Measurements from ENCODE around the gene SPATS2. TPM values are rescaled to one million over a fixed set of nuclear protein-coding genes. Genes with fewer than 3 reads are reported as not detected.

Gene SPATS2
- total RNA-seq, 1 donor from 2014 or later, result 49.5 TPM

DNA sequence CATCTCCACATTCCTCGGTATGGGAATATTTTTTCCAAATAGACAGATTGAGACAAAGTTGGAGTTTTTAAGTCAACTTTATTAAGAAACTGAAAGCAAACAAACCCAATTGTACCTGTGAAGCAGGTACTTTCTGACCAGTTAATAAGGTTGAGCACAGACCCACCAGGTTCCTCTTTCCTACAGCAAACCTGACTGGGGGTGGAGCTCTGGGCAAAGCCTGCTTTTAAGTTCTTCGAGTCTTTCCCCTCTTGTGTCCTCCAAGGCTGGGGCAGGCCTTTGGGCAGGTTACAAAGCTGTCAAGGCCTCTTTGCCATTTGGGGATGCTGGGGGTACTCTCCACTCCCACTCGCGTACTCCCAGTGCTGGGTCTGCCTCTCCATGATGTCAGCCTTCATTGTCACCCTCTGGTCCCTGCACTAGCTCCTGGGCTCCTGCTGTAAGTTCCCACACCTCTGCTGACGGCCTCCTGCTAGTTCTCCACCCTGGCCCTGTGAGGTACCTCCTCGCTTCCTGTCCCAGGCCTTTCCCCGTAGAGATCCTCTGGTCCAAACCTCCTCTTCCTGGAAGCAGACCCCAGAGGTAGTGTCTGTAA lies 174.7 kb downstream of the SPATS2 start:
- Mint-ChIP-seq H3K36me3 (peaks cover 2% of the 10 kb centered on the region), H3K4me1 (peaks cover 35% of the 10 kb centered on the region), H3K27me3 (ENCODE audit: insufficient read depth, low read depth) (peaks cover 57% of the 10 kb centered on the region), H3K4me3 (peak overlapping the region; percentile 25), H3K27ac (peak overlapping the region; percentile 19), H3K9me3 (peaks cover 2% of the 10 kb centered on the region)
- Histone ChIP-seq H3K27ac (no peak overlapping the region), H3K36me3 (no peaks in the 10 kb centered on the region), H2AFZ (replicated peaks) (no peak overlapping the region), H3K27me3 (peaks cover 100% of the 10 kb centered on the region), H4K20me1 (ENCODE audit: low read depth) (peaks cover 22% of the 10 kb centered on the region), H3K4me3 (no peak overlapping the region), H3K4me1 (peaks cover 13% of the 10 kb centered on the region), H3K79me2 (ENCODE audit: low read depth) (no peaks in the 10 kb centered on the region), H3K9ac (no peak overlapping the region), H3K4me2 (no peak overlapping the region), H3F3A (ENCODE audit: low read depth) (peaks cover 22% of the 10 kb centered on the region), H3K9me3 (ENCODE audit: low read depth) (no peaks in the 10 kb centered on the region)
- TF ChIP-seq EZH2 (IDR thresholded peaks at IDR 0.05) (no peak), EZH2phosphoT487 (IDR thresholded peaks at IDR 0.05) (no peak)
- TF ChIP-seq, protein P1, sequence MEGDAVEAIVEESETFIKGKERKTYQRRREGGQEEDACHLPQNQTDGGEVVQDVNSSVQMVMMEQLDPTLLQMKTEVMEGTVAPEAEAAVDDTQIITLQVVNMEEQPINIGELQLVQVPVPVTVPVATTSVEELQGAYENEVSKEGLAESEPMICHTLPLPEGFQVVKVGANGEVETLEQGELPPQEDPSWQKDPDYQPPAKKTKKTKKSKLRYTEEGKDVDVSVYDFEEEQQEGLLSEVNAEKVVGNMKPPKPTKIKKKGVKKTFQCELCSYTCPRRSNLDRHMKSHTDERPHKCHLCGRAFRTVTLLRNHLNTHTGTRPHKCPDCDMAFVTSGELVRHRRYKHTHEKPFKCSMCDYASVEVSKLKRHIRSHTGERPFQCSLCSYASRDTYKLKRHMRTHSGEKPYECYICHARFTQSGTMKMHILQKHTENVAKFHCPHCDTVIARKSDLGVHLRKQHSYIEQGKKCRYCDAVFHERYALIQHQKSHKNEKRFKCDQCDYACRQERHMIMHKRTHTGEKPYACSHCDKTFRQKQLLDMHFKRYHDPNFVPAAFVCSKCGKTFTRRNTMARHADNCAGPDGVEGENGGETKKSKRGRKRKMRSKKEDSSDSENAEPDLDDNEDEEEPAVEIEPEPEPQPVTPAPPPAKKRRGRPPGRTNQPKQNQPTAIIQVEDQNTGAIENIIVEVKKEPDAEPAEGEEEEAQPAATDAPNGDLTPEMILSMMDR (IDR thresholded peaks at IDR 0.05), result no peak
- DNase-seq (ENCODE audit: low spot score), result no peak

GRCh38 chr12:49542592-49543160 lies 175.4 kb downstream of the SPATS2 start:
- peaks cover 2% of the 10 kb centered on the region for H3K36me3 Mint-ChIP-seq
- no peaks in the 10 kb centered on the region for H3K79me2 ChIP-seq (ENCODE audit: low read depth)
- H3K4me3 Mint-ChIP-seq, result no peak overlapping the region
- no peak overlapping the region for H3K27ac Mint-ChIP-seq
- peaks cover 2% of the 10 kb centered on the region for H3K9me3 Mint-ChIP-seq
- H3K4me1 ChIP-seq, result peaks cover 7% of the 10 kb centered on the region
- H3K36me3 ChIP-seq, result no peaks in the 10 kb centered on the region
- no peak for TF ChIP-seq EZH2phosphoT487 (IDR thresholded peaks at IDR 0.05)
- TF ChIP-seq, protein P1 (IDR thresholded peaks at IDR 0.05), result no peak
- TF ChIP-seq EZH2 (IDR thresholded peaks at IDR 0.05), result no peak
- peaks cover 22% of the 10 kb centered on the region for H4K20me1 ChIP-seq (ENCODE audit: low read depth)
- H3K9me3 ChIP-seq (ENCODE audit: low read depth), result no peaks in the 10 kb centered on the region
- H3K9ac ChIP-seq, result no peak overlapping the region
- H3K27me3 ChIP-seq, result peaks cover 100% of the 10 kb centered on the region
- H2AFZ ChIP-seq (replicated peaks), result no peak overlapping the region
- H3K4me2 ChIP-seq, result no peak overlapping the region
- peaks cover 30% of the 10 kb centered on the region for H3K4me1 Mint-ChIP-seq
- H3K27ac ChIP-seq, result no peak overlapping the region
- H3F3A ChIP-seq (ENCODE audit: low read depth), result peaks cover 18% of the 10 kb centered on the region
- peaks cover 53% of the 10 kb centered on the region for H3K27me3 Mint-ChIP-seq (ENCODE audit: insufficient read depth, low read depth)
- H3K4me3 ChIP-seq, result no peak overlapping the region
- DNase-seq (ENCODE audit: low spot score), result no peak

- Histone ChIP-seq H3K27me3 (peaks cover 100% of the 10 kb centered on the region), H3F3A (ENCODE audit: low read depth) (peaks cover 11% of the 10 kb centered on the region), H3K27ac (no peak overlapping the region), H4K20me1 (ENCODE audit: low read depth) (peaks cover 22% of the 10 kb centered on the region), H3K4me1 (peaks cover 6% of the 10 kb centered on the region), H3K4me2 (no peak overlapping the region), H3K36me3 (no peaks in the 10 kb centered on the region), H3K9ac (no peak overlapping the region), H3K4me3 (no peak overlapping the region), H3K9me3 (ENCODE audit: low read depth) (no peaks in the 10 kb centered on the region), H2AFZ (replicated peaks) (no peak overlapping the region), H3K79me2 (ENCODE audit: low read depth) (no peaks in the 10 kb centered on the region)
- no peak for DNase-seq (ENCODE audit: low spot score)
- Mint-ChIP-seq H3K4me3 (peak overlapping the region; percentile 18), H3K4me1 (peaks cover 30% of the 10 kb centered on the region), H3K27ac (no peak overlapping the region), H3K9me3 (peaks cover 2% of the 10 kb centered on the region), H3K27me3 (ENCODE audit: insufficient read depth, low read depth) (peaks cover 50% of the 10 kb centered on the region), H3K36me3 (peaks cover 2% of the 10 kb centered on the region)
- TF ChIP-seq, protein P1 (IDR thresholded peaks at IDR 0.05), result no peak
- no peak for TF ChIP-seq EZH2phosphoT487 (IDR thresholded peaks at IDR 0.05)
- TF ChIP-seq EZH2 (IDR thresholded peaks at IDR 0.05), result peak; percentile 44
These were observed 176.1 kb downstream of the SPATS2 start for GRCh38 chr12:49543221-49543913.
